Measurements from ENCODE around the gene EHHADH. TPM values are rescaled to one million over a fixed set of nuclear protein-coding genes. Genes with fewer than 3 reads are reported as not detected.
A peak's percentile ranks its signal among the peaks of the same experiment; 100 is the strongest.

EHHADH gene
- polyA plus RNA-seq, 1 of the 3 experiments (the other 2 are of a cell fraction) = 2.5 TPM

DNA sequence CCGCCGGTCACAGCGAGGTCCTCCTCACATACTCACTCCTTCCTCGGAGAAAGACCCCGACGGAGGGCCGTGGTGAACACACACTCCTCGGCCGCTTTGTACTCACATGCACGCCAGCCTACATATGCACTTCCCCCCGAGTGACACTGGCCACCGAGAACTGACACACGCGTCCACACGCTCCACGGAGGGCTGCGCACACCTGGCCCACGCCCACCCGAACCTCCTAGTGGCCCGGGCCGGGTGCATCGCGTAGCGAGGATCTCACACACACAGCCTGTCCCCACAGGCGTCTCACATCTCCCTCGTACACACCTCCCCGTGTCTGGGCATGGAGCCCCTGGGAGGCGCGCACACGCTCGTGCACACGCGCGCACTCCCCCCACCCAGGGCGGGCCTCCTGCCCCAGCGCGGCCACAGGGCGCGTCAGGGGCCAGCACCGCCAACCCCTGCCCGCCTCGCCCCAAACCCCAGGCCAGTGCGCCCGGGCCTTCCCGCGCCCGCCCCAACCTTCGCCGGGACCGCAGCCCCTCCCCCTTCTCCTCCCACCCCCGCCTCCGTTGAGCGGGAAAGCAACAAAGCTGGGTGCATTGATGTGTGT is 100.6 kb downstream of the EHHADH start:
- Histone ChIP-seq H3K79me2 (ENCODE audit: insufficient read depth) (no peaks in the 10 kb centered on the region), H3K9me2 (no peaks in the 10 kb centered on the region), H3K4me2 (peak overlapping the region; percentile 62), H3K4me3 (ENCODE audit: low read depth in 2 of 2, low read length in 1 of 2) (peak overlapping the region; percentile 49; a peak in 3 of 4 replicates), H3K9me3 (no peaks in the 10 kb centered on the region), H3K27me3 (ENCODE audit: insufficient read depth) (peaks cover 36% of the 10 kb centered on the region), H3K36me3 (replicated peaks in 1 of 2; ENCODE audit: control insufficient read depth in 1 of 2, insufficient read depth in 2 of 2, low read length in 1 of 2) (no peaks in the 10 kb centered on the region), H3K9ac (no peak overlapping the region), H3K27ac (ENCODE audit: low read depth in 2 of 2, low read length in 1 of 2) (no peak overlapping the region), H2AFZ (ENCODE audit: low read depth) (0 out of 2 replicates have a peak overlapping the region, but pooled peaks have one; percentile 46), H3F3A (replicated peaks; ENCODE audit: insufficient read depth) (no peaks in the 10 kb centered on the region), H4K20me1 (ENCODE audit: insufficient read depth) (no peaks in the 10 kb centered on the region), H3K4me1 (ENCODE audit: control insufficient read depth in 1 of 2, insufficient read depth in 2 of 2, low read depth in 1 of 2, low read length in 1 of 2) (peaks cover 0 to 6% of the 10 kb centered on the region in 2 experiments; a peak in 1 of 4 replicates)
- ChIA-PET CTCF (no interaction called here), POLR2A (no interaction called here)
- DNase-seq = peak; percentile 73
- TF ChIP-seq YY1 (IDR thresholded peaks at IDR 0.05; ENCODE audit: low read depth) = no peak
- no peak for TF ChIP-seq RXRA (IDR thresholded peaks at IDR 0.05; ENCODE audit: borderline replicate concordance, low read depth)
- no peak for TF ChIP-seq RAD21 (IDR thresholded peaks at IDR 0.05; ENCODE audit: low read length)
- no peak for TF ChIP-seq NRF1 (IDR thresholded peaks at IDR 0.05; ENCODE audit: low read depth, low read length)
- no peak for TF ChIP-seq POLR2AphosphoS5 (IDR thresholded peaks at IDR 0.05; ENCODE audit: low read depth, low read length)
- TF ChIP-seq SMC3 (IDR thresholded peaks at IDR 0.05; ENCODE audit: low read depth, low read length) = no peak
- TF ChIP-seq, protein P1, sequence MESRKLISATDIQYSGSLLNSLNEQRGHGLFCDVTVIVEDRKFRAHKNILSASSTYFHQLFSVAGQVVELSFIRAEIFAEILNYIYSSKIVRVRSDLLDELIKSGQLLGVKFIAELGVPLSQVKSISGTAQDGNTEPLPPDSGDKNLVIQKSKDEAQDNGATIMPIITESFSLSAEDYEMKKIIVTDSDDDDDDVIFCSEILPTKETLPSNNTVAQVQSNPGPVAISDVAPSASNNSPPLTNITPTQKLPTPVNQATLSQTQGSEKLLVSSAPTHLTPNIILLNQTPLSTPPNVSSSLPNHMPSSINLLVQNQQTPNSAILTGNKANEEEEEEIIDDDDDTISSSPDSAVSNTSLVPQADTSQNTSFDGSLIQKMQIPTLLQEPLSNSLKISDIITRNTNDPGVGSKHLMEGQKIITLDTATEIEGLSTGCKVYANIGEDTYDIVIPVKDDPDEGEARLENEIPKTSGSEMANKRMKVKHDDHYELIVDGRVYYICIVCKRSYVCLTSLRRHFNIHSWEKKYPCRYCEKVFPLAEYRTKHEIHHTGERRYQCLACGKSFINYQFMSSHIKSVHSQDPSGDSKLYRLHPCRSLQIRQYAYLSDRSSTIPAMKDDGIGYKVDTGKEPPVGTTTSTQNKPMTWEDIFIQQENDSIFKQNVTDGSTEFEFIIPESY (IDR thresholded peaks at IDR 0.05; ENCODE audit: borderline replicate concordance, low read depth) = no peak
- no peak for TF ChIP-seq TCF12 (IDR thresholded peaks at IDR 0.05)
- no peak for TF ChIP-seq FOXM1 (IDR thresholded peaks at IDR 0.05; ENCODE audit: low read depth)
- TF ChIP-seq, protein P2, sequence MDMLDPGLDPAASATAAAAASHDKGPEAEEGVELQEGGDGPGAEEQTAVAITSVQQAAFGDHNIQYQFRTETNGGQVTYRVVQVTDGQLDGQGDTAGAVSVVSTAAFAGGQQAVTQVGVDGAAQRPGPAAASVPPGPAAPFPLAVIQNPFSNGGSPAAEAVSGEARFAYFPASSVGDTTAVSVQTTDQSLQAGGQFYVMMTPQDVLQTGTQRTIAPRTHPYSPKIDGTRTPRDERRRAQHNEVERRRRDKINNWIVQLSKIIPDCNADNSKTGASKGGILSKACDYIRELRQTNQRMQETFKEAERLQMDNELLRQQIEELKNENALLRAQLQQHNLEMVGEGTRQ (IDR thresholded peaks at IDR 0.05; ENCODE audit: borderline replicate concordance, low read depth, low read length) = no peak
- TF ChIP-seq, protein P3, sequence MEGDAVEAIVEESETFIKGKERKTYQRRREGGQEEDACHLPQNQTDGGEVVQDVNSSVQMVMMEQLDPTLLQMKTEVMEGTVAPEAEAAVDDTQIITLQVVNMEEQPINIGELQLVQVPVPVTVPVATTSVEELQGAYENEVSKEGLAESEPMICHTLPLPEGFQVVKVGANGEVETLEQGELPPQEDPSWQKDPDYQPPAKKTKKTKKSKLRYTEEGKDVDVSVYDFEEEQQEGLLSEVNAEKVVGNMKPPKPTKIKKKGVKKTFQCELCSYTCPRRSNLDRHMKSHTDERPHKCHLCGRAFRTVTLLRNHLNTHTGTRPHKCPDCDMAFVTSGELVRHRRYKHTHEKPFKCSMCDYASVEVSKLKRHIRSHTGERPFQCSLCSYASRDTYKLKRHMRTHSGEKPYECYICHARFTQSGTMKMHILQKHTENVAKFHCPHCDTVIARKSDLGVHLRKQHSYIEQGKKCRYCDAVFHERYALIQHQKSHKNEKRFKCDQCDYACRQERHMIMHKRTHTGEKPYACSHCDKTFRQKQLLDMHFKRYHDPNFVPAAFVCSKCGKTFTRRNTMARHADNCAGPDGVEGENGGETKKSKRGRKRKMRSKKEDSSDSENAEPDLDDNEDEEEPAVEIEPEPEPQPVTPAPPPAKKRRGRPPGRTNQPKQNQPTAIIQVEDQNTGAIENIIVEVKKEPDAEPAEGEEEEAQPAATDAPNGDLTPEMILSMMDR (IDR thresholded peaks at IDR 0.05) = no peak
- no peak for TF ChIP-seq EZH2phosphoT487 (IDR thresholded peaks at IDR 0.05; ENCODE audit: borderline replicate concordance, low read depth)
- TF ChIP-seq, protein P4, sequence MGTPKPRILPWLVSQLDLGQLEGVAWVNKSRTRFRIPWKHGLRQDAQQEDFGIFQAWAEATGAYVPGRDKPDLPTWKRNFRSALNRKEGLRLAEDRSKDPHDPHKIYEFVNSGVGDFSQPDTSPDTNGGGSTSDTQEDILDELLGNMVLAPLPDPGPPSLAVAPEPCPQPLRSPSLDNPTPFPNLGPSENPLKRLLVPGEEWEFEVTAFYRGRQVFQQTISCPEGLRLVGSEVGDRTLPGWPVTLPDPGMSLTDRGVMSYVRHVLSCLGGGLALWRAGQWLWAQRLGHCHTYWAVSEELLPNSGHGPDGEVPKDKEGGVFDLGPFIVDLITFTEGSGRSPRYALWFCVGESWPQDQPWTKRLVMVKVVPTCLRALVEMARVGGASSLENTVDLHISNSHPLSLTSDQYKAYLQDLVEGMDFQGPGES (IDR thresholded peaks at IDR 0.05; ENCODE audit: low read depth, low read length) = no peak
- TF ChIP-seq NFIC (IDR thresholded peaks at IDR 0.05; ENCODE audit: borderline replicate concordance) = no peak
- TF ChIP-seq, protein P5, sequence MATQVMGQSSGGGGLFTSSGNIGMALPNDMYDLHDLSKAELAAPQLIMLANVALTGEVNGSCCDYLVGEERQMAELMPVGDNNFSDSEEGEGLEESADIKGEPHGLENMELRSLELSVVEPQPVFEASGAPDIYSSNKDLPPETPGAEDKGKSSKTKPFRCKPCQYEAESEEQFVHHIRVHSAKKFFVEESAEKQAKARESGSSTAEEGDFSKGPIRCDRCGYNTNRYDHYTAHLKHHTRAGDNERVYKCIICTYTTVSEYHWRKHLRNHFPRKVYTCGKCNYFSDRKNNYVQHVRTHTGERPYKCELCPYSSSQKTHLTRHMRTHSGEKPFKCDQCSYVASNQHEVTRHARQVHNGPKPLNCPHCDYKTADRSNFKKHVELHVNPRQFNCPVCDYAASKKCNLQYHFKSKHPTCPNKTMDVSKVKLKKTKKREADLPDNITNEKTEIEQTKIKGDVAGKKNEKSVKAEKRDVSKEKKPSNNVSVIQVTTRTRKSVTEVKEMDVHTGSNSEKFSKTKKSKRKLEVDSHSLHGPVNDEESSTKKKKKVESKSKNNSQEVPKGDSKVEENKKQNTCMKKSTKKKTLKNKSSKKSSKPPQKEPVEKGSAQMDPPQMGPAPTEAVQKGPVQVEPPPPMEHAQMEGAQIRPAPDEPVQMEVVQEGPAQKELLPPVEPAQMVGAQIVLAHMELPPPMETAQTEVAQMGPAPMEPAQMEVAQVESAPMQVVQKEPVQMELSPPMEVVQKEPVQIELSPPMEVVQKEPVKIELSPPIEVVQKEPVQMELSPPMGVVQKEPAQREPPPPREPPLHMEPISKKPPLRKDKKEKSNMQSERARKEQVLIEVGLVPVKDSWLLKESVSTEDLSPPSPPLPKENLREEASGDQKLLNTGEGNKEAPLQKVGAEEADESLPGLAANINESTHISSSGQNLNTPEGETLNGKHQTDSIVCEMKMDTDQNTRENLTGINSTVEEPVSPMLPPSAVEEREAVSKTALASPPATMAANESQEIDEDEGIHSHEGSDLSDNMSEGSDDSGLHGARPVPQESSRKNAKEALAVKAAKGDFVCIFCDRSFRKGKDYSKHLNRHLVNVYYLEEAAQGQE (IDR thresholded peaks at IDR 0.05; ENCODE audit: low read depth, low read length) = no peak
- no peak for TF ChIP-seq TEAD4 (IDR thresholded peaks at IDR 0.05; ENCODE audit: borderline replicate concordance, insufficient read depth)
- no peak for TF ChIP-seq RFX5 (IDR thresholded peaks at IDR 0.05; ENCODE audit: low read length)
- no peak for TF ChIP-seq SIN3A (IDR thresholded peaks at IDR 0.05; ENCODE audit: borderline replicate concordance, low read depth, low read length)
- TF ChIP-seq GABPA (IDR thresholded peaks at IDR 0.05; ENCODE audit: low read depth) = no peak
- TF ChIP-seq ELF1 (IDR thresholded peaks at IDR 0.05) = no peak
- 40% methylated on average over 17 of the region's 53 CpGs for WGBS (ENCODE audit: low lambda C conversion rate)
